Chondrocyte (in vitro differentiated cells): ENCODE measurements around the gene APLP2. TPM values are rescaled to one million over a fixed set of nuclear protein-coding genes. Genes with fewer than 3 reads are reported as not detected.

Experiments
- DNase-seq: peaks from one replicate; pipeline ENCODE4 v3.0.0; 2021; ENCODE audit warnings: mixed read lengths, low spot score
- H3K27ac Mint-ChIP-seq: one replicate; pipeline ENCODE4 v1.8.0; 2021; ENCODE audit warnings: mild to moderate bottlenecking, moderate library complexity, mixed read lengths; ENCODE audit not compliant: unreplicated experiment
- H3K27me3 Mint-ChIP-seq: 2 replicates; pipeline ENCODE4 v1.8.0; 2021; ENCODE audit warnings: low read depth, mixed read lengths
- H3K36me3 Mint-ChIP-seq: 2 replicates; pipeline ENCODE4 v1.8.0; 2021; ENCODE audit warnings: low read depth, mixed read lengths
- H3K4me1 Mint-ChIP-seq: 2 replicates; pipeline ENCODE4 v1.8.0; 2021; ENCODE audit warnings: low read depth, mild to moderate bottlenecking, mixed read lengths
- H3K4me3 Mint-ChIP-seq: one replicate; pipeline ENCODE4 v1.8.0; 2021; ENCODE audit warnings: mild to moderate bottlenecking, moderate library complexity, mixed read lengths; ENCODE audit not compliant: unreplicated experiment
- H3K9me3 Mint-ChIP-seq: 2 replicates; pipeline ENCODE4 v1.8.0; 2021; ENCODE audit warnings: low read depth, mixed read lengths
- CTCF ChIP-seq: fragments of 200-600 bp; sonication (generic); IDR thresholded peaks from 2 replicates; pipeline ENCODE4 v1.5.0; 2021; ENCODE audit warnings: antibody characterized with exemption, mild to moderate bottlenecking, moderate library complexity
- total RNA-seq: library from RNA; stranded (reverse); gene quantifications from 3 replicates; pipeline ENCODE4 v1.2.1, GENCODE V29; 2021

The APLP2 gene
- total RNA-seq, 1 donor from 2014 or later: 358 TPM

GRCh38 chr11:130188047-130188446 lies 118.4 kb downstream of the APLP2 start:
- TF ChIP-seq CTCF: no peak
- no peak overlapping the region for H3K4me3 Mint-ChIP-seq
- H3K4me1 Mint-ChIP-seq: no peaks in the 10 kb centered on the region
- peaks cover 2% of the 10 kb centered on the region for H3K27me3 Mint-ChIP-seq
- H3K36me3 Mint-ChIP-seq: no peaks in the 10 kb centered on the region
- no peak overlapping the region for H3K27ac Mint-ChIP-seq
- no peak for DNase-seq
- peaks cover 5% of the 10 kb centered on the region for H3K9me3 Mint-ChIP-seq

GRCh38 chr11:130188585-130189347 lies 119.1 kb downstream of the APLP2 start:
- H3K9me3 Mint-ChIP-seq: peaks cover 5% of the 10 kb centered on the region
- no peak for TF ChIP-seq CTCF
- no peaks in the 10 kb centered on the region for H3K36me3 Mint-ChIP-seq
- DNase-seq: no peak
- H3K4me3 Mint-ChIP-seq: no peak overlapping the region
- no peaks in the 10 kb centered on the region for H3K4me1 Mint-ChIP-seq
- H3K27me3 Mint-ChIP-seq: peaks cover 2% of the 10 kb centered on the region
- H3K27ac Mint-ChIP-seq: no peak overlapping the region

- Mint-ChIP-seq H3K27me3 (no peaks in the 10 kb centered on the region), H3K9me3 (peaks cover 5% of the 10 kb centered on the region), H3K4me1 (no peaks in the 10 kb centered on the region), H3K27ac (no peak overlapping the region), H3K36me3 (no peaks in the 10 kb centered on the region), H3K4me3 (no peak overlapping the region)
- TF ChIP-seq CTCF: no peak
- DNase-seq: no peak
Observed at GRCh38 chr11:130189492-130190210, 120.0 kb downstream of the APLP2 start.

- Mint-ChIP-seq H3K4me1 (no peaks in the 10 kb centered on the region), H3K27ac (no peak overlapping the region), H3K4me3 (no peak overlapping the region), H3K27me3 (no peaks in the 10 kb centered on the region), H3K36me3 (no peaks in the 10 kb centered on the region), H3K9me3 (peaks cover under 1% of the 10 kb centered on the region)
- no peak for DNase-seq
- no peak for TF ChIP-seq CTCF
Observed at GRCh38 chr11:130190371-130190881, 120.7 kb downstream of the APLP2 start.

- Mint-ChIP-seq H3K4me1 (no peaks in the 10 kb centered on the region), H3K27ac (no peak overlapping the region), H3K9me3 (no peaks in the 10 kb centered on the region), H3K4me3 (no peak overlapping the region), H3K36me3 (no peaks in the 10 kb centered on the region), H3K27me3 (peaks cover 1% of the 10 kb centered on the region)
- TF ChIP-seq CTCF: no peak
- DNase-seq: no peak
Observed at GRCh38 chr11:130191896-130192295, 122.2 kb downstream of the APLP2 start.
